OCI-LY7 (cell line): ENCODE measurements around the gene GMDS. TPM values are rescaled to one million over a fixed set of nuclear protein-coding genes. Genes with fewer than 3 reads are reported as not detected.

Experiments
- BruUV-seq: library from RNA; stranded (reverse); fragments of 400-500 nt; replicated peaks from 2 replicates; lab custom pipeline; 2021; lab: Mats Ljungman, UMichigan
- CTCF ChIA-PET: fragments of 300-600 bp; sonication (Branson Sonifier 250); formaldehyde crosslinking; loops from one replicate; lab custom pipeline; 2022; ENCODE audit warnings: antibody characterized with exemption; ENCODE audit not compliant: unreplicated experiment; lab: Charles Lee
- POLR2A ChIA-PET: fragments of 300-600 bp; sonication (Branson Sonifier 250); formaldehyde crosslinking; loops from one replicate; lab custom pipeline; 2022; ENCODE audit warnings: antibody characterized with exemption; lab: Charles Lee
- DNase-seq: peaks from one replicate; pipeline ENCODE4 v3.0.0-alpha.2; 2015; ENCODE audit warnings: low spot score
- H2AFZ ChIP-seq: fragments of 200-600 bp; sonication (generic), shearing (Covaris generic); 2 replicates; pipeline ENCODE4 v1.6.1; 2014; ENCODE audit warnings: mild to moderate bottlenecking, antibody characterized with exemption, low read length, moderate library complexity
- H3K27ac ChIP-seq: fragments of 200-600 bp; sonication (generic); 2 replicates; pipeline ENCODE4 v1.5.1; 2014; ENCODE audit warnings: mixed run types, low read depth, mild to moderate bottlenecking, moderate library complexity, low read length, inconsistent platforms; ENCODE audit not compliant: poor library complexity, severe bottlenecking
- H3K36me3 ChIP-seq: fragments of 200-600 bp; sonication (generic); 2 replicates; pipeline ENCODE4 v1.6.1; 2014; ENCODE audit warnings: mild to moderate bottlenecking, antibody characterized with exemption, low read length, moderate library complexity, mixed read lengths; ENCODE audit not compliant: insufficient read depth
- H3K4me1 ChIP-seq: fragments of 200-600 bp; sonication (generic); 2 replicates; pipeline ENCODE4 v1.5.1; 2014; ENCODE audit warnings: mild to moderate bottlenecking, low read length; ENCODE audit not compliant: insufficient read depth, poor library complexity, severe bottlenecking
- H3K4me2 ChIP-seq: fragments of 200-600 bp; sonication (generic); 2 replicates; pipeline ENCODE4 v1.6.1; 2014; ENCODE audit warnings: mild to moderate bottlenecking, low read length
- H3K4me3 ChIP-seq: fragments of 200-600 bp; sonication (generic); 2 replicates; pipeline ENCODE4 v1.5.1; 2014; ENCODE audit warnings: mild to moderate bottlenecking, low read depth, low read length; ENCODE audit not compliant: poor library complexity, severe bottlenecking
- H3K79me2 ChIP-seq: fragments of 200-600 bp; sonication (generic); 2 replicates; pipeline ENCODE4 v1.6.1; 2016; ENCODE audit warnings: low read depth, mild to moderate bottlenecking, low read length, moderate library complexity, mixed read lengths; ENCODE audit not compliant: insufficient read depth
- H3K9me2 ChIP-seq: fragments of 200-600 bp; sonication (generic); 2 replicates; pipeline ENCODE4 v1.6.1; 2016; ENCODE audit warnings: mild to moderate bottlenecking, low read length, mixed read lengths; ENCODE audit not compliant: insufficient read depth
- H3K9me3 ChIP-seq: fragments of 200-600 bp; sonication (generic); 2 replicates; pipeline ENCODE4 v1.6.1; 2014; ENCODE audit warnings: mild to moderate bottlenecking, mixed run types, low read length, mixed read lengths
- H4K20me1 ChIP-seq: fragments of 200-600 bp; sonication (generic); 2 replicates; pipeline ENCODE4 v1.6.1; 2014; ENCODE audit warnings: mild to moderate bottlenecking, antibody characterized with exemption, low read length, moderate library complexity, mixed read lengths; ENCODE audit not compliant: insufficient read depth
- EZH2phosphoT487 ChIP-seq: fragments of 200-600 bp; sonication (generic); IDR thresholded peaks from 2 replicates; pipeline ENCODE4 v1.6.1; 2018; ENCODE audit warnings: low read depth, borderline replicate concordance, mild to moderate bottlenecking, mixed run types, antibody characterized with exemption, low read length, moderate library complexity, mixed read lengths
- intact Hi-C: fragments of 100-400 bp; cut with micrococcal nuclease; formaldehyde crosslinking; loops from one replicate; pipeline ENCODE4 v1.10.0; 2022; ENCODE audit not compliant: unreplicated experiment
- total RNA-seq, 2 experiments: library from RNA; depleted of rRNA in 1 of 2; stranded (reverse); fragments of >200 nt in 1 of 2; shearing (Covaris generic) in 1 of 2; gene quantifications; 2 replicates each; pipeline ENCODE4 v1.2.3, GENCODE V29; 2014 to 2022
- TF ChIP-seq, protein P1 (sequence below): fragments of 200-600 bp; sonication (generic); conservative IDR thresholded peaks from 2 replicates; pipeline ENCODE4 v1.5.1; 2014; ENCODE audit warnings: mild to moderate bottlenecking, antibody characterized with exemption, low read length, moderate library complexity, mixed read lengths

The GMDS gene
- total RNA-seq, 2 experiments from 2014 or later = 9.9 to 26.8 TPM

- Histone ChIP-seq H4K20me1 (no peaks in the 10 kb centered on the region), H3K9me2 (no peaks in the 10 kb centered on the region), H3K79me2 (no peaks in the 10 kb centered on the region), H3K4me2 (peak overlapping the region; percentile 23; the same call in 1 of the 2 replicates), H3K4me1 (no peaks in the 10 kb centered on the region), H3K36me3 (no peaks in the 10 kb centered on the region), H2AFZ (no peak overlapping the region), H3K4me3 (no peak overlapping the region), H3K9me3 (no peaks in the 10 kb centered on the region), H3K27ac (no peak overlapping the region)
- TF ChIP-seq, protein P1, sequence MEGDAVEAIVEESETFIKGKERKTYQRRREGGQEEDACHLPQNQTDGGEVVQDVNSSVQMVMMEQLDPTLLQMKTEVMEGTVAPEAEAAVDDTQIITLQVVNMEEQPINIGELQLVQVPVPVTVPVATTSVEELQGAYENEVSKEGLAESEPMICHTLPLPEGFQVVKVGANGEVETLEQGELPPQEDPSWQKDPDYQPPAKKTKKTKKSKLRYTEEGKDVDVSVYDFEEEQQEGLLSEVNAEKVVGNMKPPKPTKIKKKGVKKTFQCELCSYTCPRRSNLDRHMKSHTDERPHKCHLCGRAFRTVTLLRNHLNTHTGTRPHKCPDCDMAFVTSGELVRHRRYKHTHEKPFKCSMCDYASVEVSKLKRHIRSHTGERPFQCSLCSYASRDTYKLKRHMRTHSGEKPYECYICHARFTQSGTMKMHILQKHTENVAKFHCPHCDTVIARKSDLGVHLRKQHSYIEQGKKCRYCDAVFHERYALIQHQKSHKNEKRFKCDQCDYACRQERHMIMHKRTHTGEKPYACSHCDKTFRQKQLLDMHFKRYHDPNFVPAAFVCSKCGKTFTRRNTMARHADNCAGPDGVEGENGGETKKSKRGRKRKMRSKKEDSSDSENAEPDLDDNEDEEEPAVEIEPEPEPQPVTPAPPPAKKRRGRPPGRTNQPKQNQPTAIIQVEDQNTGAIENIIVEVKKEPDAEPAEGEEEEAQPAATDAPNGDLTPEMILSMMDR = peak; percentile 81
- TF ChIP-seq EZH2phosphoT487 = no peak
- intact Hi-C loops = loop anchor here (2.0 to 10.0 kb wide), 3 partner anchors 500 to 840 kb away; no protein-coding TSS in a partner anchor
- POLR2A ChIA-PET = no interaction called here
- no TSS peak for BruUV-seq
- DNase-seq = peak; percentile 57
- CTCF ChIA-PET = no interaction called here
These were observed 641.0 kb downstream of the GMDS start for GRCh38 chr6:1604158-1605003.

GRCh38 chr6:1603708-1604107 lies 641.7 kb downstream of the GMDS start:
- no TSS peak for BruUV-seq
- Histone ChIP-seq H3K9me3 (no peaks in the 10 kb centered on the region), H3K4me1 (no peaks in the 10 kb centered on the region), H4K20me1 (no peaks in the 10 kb centered on the region), H3K4me3 (no peak overlapping the region), H3K4me2 (no peak overlapping the region), H3K79me2 (no peaks in the 10 kb centered on the region), H3K36me3 (no peaks in the 10 kb centered on the region), H3K27ac (no peak overlapping the region), H3K9me2 (no peaks in the 10 kb centered on the region), H2AFZ (no peak overlapping the region)
- DNase-seq = no peak
- POLR2A ChIA-PET = no interaction called here
- CTCF ChIA-PET = no interaction called here
- intact Hi-C loops = loop anchor here (2.0 to 10.0 kb wide), 3 partner anchors 501 to 841 kb away; no protein-coding TSS in a partner anchor
- TF ChIP-seq, protein P1 = no peak
- no peak for TF ChIP-seq EZH2phosphoT487
